Ovary (tissue), 9 donors: ENCODE results near the gene ADGRB2. TPM values are rescaled to one million over a fixed set of nuclear protein-coding genes. Genes with fewer than 3 reads are reported as not detected.

Experiments
- DNase-seq, 5 donors: peaks; one replicate each; pipeline ENCODE4 v3.0.0-alpha.2; 2019 to 2020
- H3K27ac ChIP-seq, 2 donors: fragments of 200-600 bp; one replicate each; pipeline versions ENCODE4 v1.5.1 to v1.8.0; 2019 to 2022
- H3K27me3 ChIP-seq: fragments of 200-600 bp; one replicate; pipeline ENCODE4 v1.8.0; 2022
- H3K36me3 ChIP-seq: fragments of 200-600 bp; sonication (generic); one replicate; pipeline ENCODE4 v1.5.1; 2019
- H3K4me1 ChIP-seq: one replicate; pipeline ENCODE4 v1.8.1; 2013; ENCODE audit warnings: mild to moderate bottlenecking, moderate library complexity; ENCODE audit not compliant: insufficient read depth
- H3K4me3 ChIP-seq: fragments of 200-600 bp; sonication (generic); one replicate; pipeline ENCODE4 v1.5.1; 2017
- H3K9me3 ChIP-seq, 2 donors: fragments of 200-600 bp in 1 of 2; sonication (generic) in 1 of 2; one replicate each; pipeline versions ENCODE4 v1.5.1 to v1.8.1; 2013 to 2019; ENCODE audit warnings: mild to moderate bottlenecking in 1 of 2, moderate library complexity in 1 of 2
- CTCF ChIP-seq, 3 donors: fragments of 450-650 bp in 2 of 3; fragments of 200-600 bp in 1 of 3; IDR thresholded peaks; one replicate each; pipeline versions ENCODE4 v1.5.1 to v1.8.0; 2016 to 2022; ENCODE audit warnings: antibody characterized with exemption in 3 of 3, mild to moderate bottlenecking in 1 of 3
- EP300 ChIP-seq: sonication (generic); formaldehyde crosslinking; IDR thresholded peaks from one replicate; pipeline ENCODE4 v1.6.1; 2017; ENCODE audit warnings: antibody characterized with exemption
- POLR2A ChIP-seq: fragments of 450-650 bp; IDR thresholded peaks from one replicate; pipeline ENCODE4 v1.6.1; 2017; ENCODE audit warnings: antibody characterized with exemption, mild to moderate bottlenecking, moderate library complexity
- WGBS, 3 donors: extraction: QIAGEN DNeasy Blood & Tissue Kit in 1 of 3; methylation state at CpG; one replicate each; pipeline versions ENCODE4 v1.1.5 to v1.1.7; 2013 to 2017; 5-methylcytosine and 5-hydroxymethylcytosine counted together
- intact Hi-C, 4 donors: fragments of 100-400 bp; cut with DNase I; formaldehyde crosslinking; loops; one replicate each; pipeline versions ENCODE4 v1.11.0 to v1.15.1; 2022 to 2023
- polyA plus RNA-seq, 2 donors: library from polyadenylated mRNA; stranded (reverse); fragments of 200-250 nt in 1 of 2; fragments of 350-450 nt in 1 of 2; fragmentation: Illumina TruSeq in 1 of 2; extraction: RNeasy Lipid Tissue Mini Kit (QIAGEN cat#74804) in 1 of 2; gene quantifications; one replicate each; pipeline ENCODE4 v1.2.3, GENCODE V29; 2013 to 2014
- total RNA-seq, 7 donors: library from RNA; depleted of rRNA in 2 of 7; stranded (reverse); fragments of >200 nt in 2 of 7; fragmentation: NEBNext Ultra II Directional in 3 of 7; extraction: Animal tissue kit (Norgen Biotek cat#: 25700) in 3 of 7; gene quantifications; one replicate each; pipeline versions ENCODE4 v1.1.0 to v1.2.4, GENCODE V29; 2016 to 2023
- donor health status: DM: no; HTN: no; CAD: no; lungs with moderate emphysema.
- donor health status: DM: no; HTN: no; CAD: no.
- donor health status: Bipolar disorder and iron deficiency.
- donor health status: DM: yes; HTN: yes; CAD: no.
- donor health status: DM: no; HTN: no; CAD: no.
- donor health status: DM: yes; HTN: yes; CAD: no.

Gene ADGRB2
- total and polyA plus RNA-seq, 9 donors: 0.30 to 7.2 (median 1.6) TPM

GRCh38 chr1:31731049-31731565 is 33.0 kb downstream of the ADGRB2 start:
- H3K36me3 ChIP-seq: no peaks in the 10 kb centered on the region
- no peaks in the 10 kb centered on the region for H3K9me3 ChIP-seq
- TF ChIP-seq POLR2A (no peak), EP300 (no peak), CTCF (IDR thresholded peaks at IDR 0.05) (no peak)
- whole genome bisulfite sequencing, 3 donors: 90 to 95% (median 92%) methylated on average over 8 to 12 of the region's 12 CpGs
- H3K4me3 ChIP-seq: no peak overlapping the region
- no peak overlapping the region for H3K27ac ChIP-seq
- intact Hi-C loops: no loop called here
- H3K4me1 ChIP-seq: no peaks in the 10 kb centered on the region
- no peak for DNase-seq
- H3K27me3 ChIP-seq: no peaks in the 10 kb centered on the region

GRCh38 chr1:31730336-31731048 is 33.6 kb downstream of the ADGRB2 start:
- WGBS, 3 donors: 86 to 90% (median 87%) methylated on average over 21 to 25 of the region's 25 CpGs
- TF ChIP-seq EP300 (no peak), POLR2A (no peak)
- intact Hi-C loops: no loop called here
- no peak overlapping the region for H3K4me3 ChIP-seq
- no peaks in the 10 kb centered on the region for H3K36me3 ChIP-seq
- no peak overlapping the region for H3K27ac ChIP-seq
- H3K9me3 ChIP-seq: no peaks in the 10 kb centered on the region
- H3K4me1 ChIP-seq: no peaks in the 10 kb centered on the region
- no peak for DNase-seq
- H3K27me3 ChIP-seq: no peaks in the 10 kb centered on the region

- Histone ChIP-seq H3K9me3 (no peaks in the 10 kb centered on the region), H3K4me1 (no peaks in the 10 kb centered on the region), H3K4me3 (no peak overlapping the region), H3K27me3 (no peaks in the 10 kb centered on the region), H3K36me3 (no peaks in the 10 kb centered on the region), H3K27ac (no peak overlapping the region)
- intact Hi-C loops: no loop called here
- DNase-seq: no peak
- 86 to 92% (median 88%) methylated on average over 19 of the region's 19 CpGs for WGBS, 3 donors
- no peak for TF ChIP-seq POLR2A
- no peak for TF ChIP-seq CTCF (IDR thresholded peaks at IDR 0.05)
- no peak for TF ChIP-seq EP300
Measured at GRCh38 chr1:31727849-31728248, 36.3 kb downstream of the ADGRB2 start.

GRCh38 chr1:31727195-31727594 is 36.9 kb downstream of the ADGRB2 start:
- Histone ChIP-seq H3K27ac (no peak overlapping the region), H3K36me3 (no peaks in the 10 kb centered on the region), H3K9me3 (no peaks in the 10 kb centered on the region), H3K4me1 (no peaks in the 10 kb centered on the region), H3K27me3 (no peaks in the 10 kb centered on the region), H3K4me3 (no peak overlapping the region)
- WGBS, 3 donors: 91 to 92% (median 91%) methylated on average over 14 of the region's 14 CpGs
- TF ChIP-seq EP300 (no peak), POLR2A (no peak)
- intact Hi-C loops: no loop called here
- DNase-seq: no peak

GRCh38 chr1:31726715-31727114 is 37.4 kb downstream of the ADGRB2 start:
- H3K27ac ChIP-seq: no peak overlapping the region
- H3K9me3 ChIP-seq: no peaks in the 10 kb centered on the region
- H3K27me3 ChIP-seq: no peaks in the 10 kb centered on the region
- no peaks in the 10 kb centered on the region for H3K36me3 ChIP-seq
- DNase-seq: no peak
- WGBS, 3 donors: 38 to 55% (median 46%) methylated on average over 4 of the region's 4 CpGs
- TF ChIP-seq POLR2A (no peak), CTCF (IDR thresholded peaks at IDR 0.05) (no peak), EP300 (no peak)
- no peak overlapping the region for H3K4me3 ChIP-seq
- no peaks in the 10 kb centered on the region for H3K4me1 ChIP-seq
- intact Hi-C loops: no loop called here
